HG03469 (cell line): ENCODE measurements around the gene ARHGAP26.

ENCODE experiments used
- ATAC-seq: cut with Tn5 transposase; IDR thresholded peaks from one replicate; pipeline ENCODE4 v1.9.1; 2021; ENCODE audit warnings: mild to moderate bottlenecking, moderate library complexity, moderate number of reproducible peaks; ENCODE audit not compliant: unreplicated experiment

The ARHGAP26 gene

DNA sequence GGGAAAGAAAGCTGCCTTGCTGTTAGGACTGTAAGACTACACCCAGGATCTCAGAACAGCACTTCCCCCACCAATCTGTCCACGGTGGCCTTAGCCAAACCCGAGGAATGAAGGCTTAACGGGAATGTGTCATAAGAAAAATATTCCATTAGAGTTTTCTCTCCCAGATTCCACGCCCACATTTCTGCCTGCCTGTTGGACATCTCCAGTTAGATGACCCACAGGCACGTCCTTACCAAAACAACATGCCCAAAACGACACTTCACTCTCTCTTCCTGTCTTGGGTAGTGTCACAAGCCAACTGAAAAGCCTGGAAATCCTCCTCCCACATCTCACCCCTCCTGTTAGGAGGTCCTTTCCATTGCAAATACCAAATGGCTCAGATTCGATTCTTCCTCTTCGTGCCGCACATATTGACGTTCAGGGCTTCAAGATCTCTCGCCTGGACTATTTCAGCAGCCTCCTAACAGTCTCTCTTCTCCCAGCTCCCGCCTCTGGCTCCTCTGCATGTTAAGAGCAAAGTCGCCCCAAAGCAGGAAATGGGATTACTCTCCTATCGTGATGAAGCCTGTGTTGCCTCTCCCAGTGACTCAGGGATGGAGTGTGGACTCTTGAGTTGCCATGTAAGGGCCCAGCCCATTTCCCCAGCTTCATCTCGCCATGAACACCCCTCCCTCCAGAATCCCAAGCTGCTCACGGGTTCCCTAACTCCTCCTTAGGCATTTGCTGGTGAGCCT lies 474.0 kb downstream of the ARHGAP26 start:
- no peak for ATAC-seq

DNA sequence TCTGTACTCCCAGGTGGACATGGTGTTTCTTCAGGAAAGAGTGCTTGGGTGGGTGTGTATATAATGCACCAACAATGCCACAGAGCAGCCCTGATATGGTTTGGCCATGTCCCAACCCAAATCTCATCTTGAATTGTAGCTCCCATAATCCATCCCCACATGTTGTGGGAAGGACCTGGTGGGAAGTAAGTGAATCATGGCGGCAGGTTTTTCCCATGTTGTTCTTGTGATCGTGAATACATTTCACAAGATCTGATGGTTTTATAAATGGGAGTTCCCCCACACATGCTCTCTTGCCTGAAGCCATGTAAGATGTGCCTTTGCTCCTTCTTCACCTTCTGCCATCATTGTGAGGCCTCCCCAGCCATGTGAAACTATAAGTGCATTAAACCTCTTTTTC lies 474.8 kb downstream of the ARHGAP26 start:
- no peak for ATAC-seq

DNA sequence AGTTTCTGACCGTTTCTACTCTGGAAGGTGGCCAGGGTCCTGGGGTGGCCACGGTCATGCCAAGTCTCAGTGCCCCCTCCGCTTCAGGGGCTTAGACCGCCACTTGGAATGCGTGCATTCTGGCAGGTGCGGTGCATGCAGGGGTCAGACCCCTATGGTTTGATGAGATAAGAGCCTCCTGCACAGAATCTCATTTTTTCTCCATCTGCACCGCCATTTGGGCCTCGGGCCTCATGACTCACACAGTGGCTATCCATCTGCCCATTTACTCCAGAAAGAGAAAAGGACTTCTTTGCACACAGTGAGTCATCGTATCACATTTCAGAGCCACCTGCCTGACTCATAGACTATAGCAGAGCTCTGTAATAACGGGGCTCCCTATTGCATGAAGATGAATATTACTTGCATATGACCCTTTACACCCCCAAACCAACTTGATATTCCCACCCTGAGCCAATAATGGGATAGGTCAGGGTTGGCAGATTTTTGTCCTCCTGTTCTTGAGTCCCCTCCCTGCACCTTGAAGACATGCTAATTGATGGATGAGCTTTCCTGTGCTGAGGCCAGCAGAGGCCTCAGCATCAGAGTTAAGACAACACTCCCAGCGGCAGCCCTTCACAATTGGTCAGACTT lies 475.9 kb downstream of the ARHGAP26 start:
- no peak for ATAC-seq

DNA sequence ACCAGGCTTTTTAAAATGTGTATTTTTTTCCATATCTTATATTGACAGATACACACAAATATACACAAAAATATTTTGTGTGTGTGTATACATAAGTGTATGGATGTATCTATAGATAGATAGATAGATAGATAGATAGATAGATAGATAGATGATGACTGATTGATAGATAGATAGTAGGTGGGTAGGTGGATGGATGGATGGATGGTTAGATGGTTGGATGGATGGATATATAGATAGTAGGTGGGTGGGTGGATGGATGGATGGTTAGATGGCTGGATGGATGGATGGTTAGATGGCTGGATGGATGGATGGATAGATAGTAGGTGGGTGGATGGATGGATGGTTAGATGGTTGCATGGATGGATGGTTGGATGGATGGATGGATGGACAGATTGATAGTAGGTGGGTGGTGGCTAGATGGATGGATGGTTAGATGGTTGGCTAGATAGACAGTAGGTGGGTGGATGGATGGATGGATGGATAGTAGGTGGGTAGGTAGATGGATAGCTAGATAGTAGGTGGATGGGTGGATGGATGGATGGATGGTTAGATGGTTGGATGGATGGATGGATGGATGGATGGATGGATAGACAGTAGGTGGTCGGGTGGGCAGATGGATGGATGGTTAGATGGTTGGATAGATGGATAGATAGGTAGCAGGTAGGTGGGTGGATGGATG lies 477.1 kb downstream of the ARHGAP26 start:
- no peak for ATAC-seq

DNA sequence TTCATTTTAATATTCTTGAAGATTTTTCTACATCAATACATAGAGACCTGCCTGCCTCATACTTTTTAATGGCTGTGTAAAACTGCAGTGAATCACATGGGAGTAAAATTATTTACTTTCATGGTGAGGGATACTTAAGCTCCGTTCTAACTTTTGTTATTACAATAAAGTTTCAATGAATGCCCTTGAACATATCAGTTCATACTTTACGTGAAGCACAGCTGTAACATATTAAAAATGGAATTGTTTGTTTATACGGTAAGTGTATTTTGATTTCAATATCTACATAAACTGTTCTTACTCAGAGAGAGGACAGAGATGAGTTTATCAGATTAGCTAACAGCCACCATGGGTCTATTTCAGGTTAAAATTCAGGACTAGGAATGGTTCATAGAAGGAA lies 478.2 kb downstream of the ARHGAP26 start:
- no peak for ATAC-seq

DNA sequence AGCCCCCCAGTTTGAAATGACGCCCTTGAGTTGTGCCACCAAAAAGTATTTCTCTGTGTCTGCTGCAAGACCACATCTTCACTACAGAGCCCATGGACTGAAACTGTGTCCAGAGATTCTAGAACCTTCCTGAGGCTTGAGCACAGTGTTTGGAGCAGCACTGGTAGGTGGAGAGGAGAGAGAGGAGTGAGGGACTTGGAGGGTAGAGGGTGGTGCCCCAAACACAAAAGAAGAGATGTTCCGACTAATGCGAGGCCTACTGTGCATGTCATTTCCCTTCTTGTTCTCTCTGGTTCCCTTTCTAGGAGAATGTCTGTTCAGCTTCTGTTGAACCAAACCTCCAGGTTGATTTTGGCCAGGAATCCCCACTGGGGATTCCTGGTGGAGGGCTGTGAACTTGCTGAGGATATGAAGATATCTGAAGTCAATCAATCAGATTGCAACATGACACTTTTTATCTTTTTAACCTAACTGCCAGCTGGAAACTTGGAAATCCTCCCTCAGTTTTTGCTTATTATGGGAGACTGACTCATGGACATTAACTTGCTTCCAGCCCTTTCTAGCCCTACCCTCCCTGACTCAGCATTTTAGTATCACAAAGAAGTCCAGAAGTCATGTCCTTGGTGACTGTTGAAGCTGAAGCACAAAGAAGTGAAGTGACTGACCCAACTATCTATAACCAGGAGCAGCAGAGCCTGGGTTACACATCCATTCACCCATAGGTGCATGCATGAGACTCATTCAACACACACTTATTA lies 478.8 kb downstream of the ARHGAP26 start:
- no peak for ATAC-seq

DNA sequence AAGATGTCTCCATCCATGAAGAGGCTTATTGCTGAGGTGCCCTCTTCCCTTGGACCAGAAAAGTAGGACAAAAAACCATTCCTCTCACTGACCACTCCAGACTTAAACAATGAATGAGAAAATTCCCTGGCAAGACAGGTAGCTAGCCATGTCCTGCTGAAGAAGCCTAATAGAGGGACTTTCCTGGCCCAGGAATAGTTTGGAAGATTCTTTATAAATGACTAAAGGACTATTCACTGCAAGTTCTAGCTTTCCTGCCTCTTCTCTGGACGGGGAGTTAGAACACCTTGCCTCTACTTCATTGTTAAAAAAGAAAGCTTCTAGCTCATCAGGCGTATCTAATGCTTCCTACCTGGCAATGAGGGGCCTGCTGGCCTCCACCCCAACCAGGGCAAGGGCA lies 479.7 kb downstream of the ARHGAP26 start:
- no peak for ATAC-seq

DNA sequence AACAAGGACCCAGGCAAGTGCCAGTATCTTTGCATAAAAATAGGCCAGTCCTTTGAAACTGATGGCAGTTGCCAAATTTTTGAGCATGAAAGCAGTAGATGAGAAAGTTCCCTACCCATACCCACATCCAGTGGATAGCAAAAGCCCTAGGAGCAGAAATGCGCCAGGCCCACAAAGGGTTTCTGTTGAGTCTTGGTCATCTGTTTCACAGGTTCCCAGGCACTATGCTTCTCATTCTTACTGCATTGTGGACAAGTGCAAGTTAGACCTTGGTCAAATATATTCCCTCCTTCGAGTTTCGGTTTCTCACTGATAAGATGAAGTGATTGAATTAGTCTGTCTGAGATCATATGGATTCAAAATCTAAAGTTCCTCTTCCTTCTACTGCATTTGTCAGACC lies 481.0 kb downstream of the ARHGAP26 start:
- ATAC-seq: no peak

DNA sequence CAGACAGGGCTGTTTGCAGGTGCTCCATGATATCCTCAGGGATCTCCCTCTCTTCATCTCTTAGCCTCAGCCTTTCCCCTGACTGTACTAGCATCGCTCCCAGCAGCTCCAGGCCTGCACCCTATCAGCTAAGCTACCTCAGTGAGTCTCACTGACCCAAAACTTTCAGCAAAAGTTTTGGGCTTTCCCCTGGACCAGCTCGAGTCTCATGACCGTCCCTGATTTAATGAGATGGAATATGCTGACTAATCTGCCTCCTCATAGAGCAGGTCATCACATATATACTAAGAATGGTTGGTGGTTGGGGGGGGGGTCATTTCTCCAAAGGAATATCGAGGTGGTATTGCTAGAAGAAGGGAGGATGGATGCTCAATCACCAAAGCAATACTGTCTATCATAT lies 481.8 kb downstream of the ARHGAP26 start:
- no peak for ATAC-seq

DNA sequence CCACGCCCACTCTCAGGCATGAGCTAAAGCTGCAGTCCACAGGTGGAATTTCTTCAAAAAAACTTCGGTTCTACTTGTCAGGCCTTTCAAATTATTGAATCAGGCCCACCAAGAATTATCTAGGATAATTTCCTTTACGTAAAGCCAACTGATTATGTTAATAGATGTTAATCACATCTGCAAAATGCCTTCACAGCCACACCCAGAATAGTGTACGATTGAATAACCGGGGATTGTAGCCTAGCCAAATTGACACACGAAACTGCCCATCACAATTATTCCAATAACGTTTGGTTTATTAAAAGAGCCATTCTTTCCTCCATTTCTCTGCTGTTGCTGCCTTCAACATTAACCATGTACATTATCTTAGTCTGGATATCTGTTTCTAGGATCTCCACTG lies 484.6 kb downstream of the ARHGAP26 start:
- ATAC-seq: no peak

DNA sequence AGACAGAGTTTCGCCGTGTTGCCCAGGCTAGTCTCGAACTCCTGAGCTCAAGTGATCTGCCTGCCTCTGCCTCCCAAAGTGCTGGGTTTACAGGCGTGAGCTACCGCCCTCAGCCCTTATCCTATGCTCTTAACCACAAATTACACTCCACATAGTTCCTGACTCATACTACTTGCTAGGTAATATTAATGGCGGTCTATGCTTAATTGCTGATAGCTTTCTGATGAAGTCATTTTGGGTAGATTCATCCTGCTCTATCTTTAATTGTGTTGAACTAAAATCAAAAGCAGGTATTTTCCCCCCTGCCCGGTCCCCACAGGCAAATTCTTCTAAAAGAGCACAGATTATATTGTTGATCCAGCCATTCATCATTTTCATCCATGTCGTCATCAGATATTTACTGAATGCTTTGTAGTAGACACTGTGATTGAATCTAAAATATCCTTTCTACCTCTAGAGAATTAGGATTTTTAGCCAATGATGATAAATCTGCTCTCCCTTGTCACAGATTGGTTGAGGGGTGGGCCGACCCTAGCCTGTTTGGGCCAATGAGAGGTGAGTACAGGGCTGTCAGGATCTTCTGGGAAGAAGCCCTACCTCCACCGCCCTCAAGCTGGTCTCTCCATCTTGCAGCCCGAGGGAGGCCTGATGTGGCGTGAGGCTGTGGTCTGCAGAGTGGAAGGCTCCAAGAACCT lies 488.5 kb downstream of the ARHGAP26 start:
- no peak for ATAC-seq

DNA sequence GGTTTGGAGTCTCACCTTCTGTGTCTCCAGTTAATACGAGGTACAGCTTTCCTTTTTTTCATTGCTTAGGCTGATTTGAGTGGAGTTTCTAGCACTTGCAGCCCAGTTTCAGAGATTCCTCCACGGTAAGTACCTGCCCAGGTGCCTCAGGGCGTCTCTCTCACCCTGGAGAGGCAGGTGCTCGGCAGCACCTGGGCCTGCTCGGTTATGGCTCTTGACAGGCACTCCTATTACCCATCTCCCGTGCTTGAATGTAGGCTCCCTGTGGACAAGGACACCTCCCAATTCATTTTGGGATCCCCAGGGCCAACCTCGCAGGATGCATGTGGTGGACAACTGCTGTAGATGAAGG lies 489.1 kb downstream of the ARHGAP26 start:
- ATAC-seq: no peak

DNA sequence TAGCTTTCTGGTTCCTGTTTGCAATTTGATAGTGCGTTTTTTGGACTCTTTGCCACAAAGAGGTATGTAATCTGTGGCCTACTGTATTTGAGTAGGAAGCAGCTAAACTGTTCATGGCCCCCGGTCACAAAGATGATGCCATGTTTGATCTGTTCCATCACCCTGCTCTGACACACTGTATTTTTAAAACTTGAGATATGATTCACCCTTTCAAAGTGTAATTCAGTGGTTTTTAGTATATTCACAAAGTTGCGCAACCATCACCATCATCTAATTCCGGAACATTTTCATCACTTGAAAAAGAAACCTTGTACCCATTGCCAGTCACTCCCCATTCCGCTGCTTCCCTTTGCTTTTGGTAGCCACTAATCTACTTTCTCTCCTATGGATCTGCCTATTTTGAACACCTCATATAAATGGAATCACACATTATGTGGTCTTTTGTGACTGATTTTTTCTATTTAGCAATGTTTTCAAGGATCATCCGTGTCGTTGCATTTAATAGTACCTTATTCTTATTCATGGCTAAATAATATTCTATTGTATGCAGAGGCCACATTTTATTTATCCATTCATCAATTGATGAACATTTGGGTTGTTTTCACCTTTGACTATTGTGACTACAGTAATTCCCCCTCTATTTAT lies 491.7 kb downstream of the ARHGAP26 start:
- no peak for ATAC-seq

DNA sequence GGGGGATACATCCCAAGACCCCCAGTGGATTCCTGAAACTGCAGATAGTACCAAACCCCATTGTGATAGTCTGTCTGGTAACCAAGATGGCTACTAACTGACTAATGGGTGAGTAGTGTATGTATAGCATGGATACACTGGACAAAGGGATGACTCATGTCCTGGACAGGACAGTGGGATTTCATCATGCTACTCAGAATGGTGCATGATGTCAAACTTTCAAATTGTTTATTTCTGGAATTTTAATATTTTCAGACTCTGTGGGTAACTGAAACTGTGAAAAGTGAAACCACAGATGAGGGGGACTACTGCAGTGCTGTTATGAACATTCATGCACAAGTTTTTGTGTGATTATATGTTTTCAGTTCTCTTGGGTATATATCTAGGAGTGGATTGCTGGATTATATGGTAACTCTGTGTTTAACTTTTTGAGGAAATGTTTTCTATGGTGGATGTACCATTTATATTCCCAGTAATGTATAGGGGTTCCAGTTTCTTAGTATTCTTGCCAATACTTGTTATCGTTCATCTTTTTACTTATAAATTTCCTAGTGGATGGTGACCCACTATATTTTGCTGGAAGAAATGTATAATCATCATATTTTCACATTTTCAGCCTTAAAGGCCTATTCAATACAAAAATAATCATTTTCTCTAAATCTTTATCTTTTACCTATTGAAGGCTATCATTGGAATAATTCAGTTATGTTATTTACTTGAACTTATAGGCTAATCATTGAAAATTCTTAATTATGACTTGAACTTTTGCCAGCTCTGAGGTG lies 492.4 kb downstream of the ARHGAP26 start:
- ATAC-seq: peak; percentile 60

DNA sequence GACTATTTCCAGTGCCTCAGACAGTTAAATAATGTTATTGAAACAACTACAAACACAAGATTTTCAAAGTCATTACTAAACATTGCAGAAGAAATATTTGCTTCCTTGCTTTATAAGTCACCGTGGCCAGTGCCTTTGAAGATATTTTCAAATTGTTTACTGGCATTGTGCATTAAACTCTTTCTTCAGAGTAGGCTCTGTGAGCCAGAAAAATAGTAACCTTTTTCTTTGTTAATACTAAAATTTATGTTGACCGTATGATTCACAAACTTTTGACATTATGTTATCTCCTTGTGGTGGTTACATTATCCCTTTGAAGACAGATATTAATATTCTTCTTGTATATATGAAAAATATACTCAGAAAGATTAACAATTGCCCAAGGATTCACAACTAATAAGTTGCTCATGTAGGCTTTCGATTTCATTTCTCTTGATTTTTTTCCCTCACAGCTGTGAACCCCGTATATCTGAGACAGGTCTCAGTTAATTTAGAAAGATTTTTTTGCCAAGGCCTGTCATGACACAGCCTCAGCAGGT lies 493.2 kb downstream of the ARHGAP26 start:
- ATAC-seq: no peak

DNA sequence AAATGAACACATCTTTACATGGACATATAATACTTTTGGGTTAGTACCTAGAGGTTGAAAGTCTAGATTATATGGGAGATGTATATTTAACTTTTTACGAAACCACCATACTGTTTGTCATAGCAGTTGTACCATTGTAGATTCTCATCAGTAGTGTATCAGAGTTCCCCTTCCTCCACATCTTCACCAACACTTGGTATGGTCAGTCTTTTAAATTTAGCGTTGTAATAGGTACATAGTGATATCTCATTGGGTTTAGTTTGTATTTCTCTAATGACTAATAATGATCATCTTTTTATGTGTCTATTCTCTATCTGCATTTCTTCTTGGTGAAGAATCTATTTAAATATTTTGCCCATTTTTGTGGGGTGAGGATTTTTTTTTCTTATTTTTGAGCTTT lies 495.8 kb downstream of the ARHGAP26 start:
- no peak for ATAC-seq

DNA sequence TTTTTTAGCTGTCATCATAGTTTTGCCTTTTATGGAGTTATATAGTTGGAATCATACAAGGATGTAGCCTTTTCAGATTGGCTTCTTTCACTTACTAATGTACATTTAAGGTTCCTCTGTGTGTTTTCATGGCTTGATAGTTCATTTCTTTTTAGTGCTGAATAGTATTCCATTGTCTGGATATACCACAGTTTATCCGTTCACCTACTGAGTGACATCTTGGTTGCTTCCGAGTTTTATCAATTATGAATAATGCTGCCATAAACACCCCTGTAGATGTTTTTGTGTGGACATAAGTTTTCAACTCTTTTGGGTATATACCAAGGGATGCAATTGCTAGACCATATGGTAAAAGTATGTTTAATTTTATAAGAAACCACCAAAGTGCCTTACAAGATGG lies 497.0 kb downstream of the ARHGAP26 start:
- ATAC-seq: no peak

DNA sequence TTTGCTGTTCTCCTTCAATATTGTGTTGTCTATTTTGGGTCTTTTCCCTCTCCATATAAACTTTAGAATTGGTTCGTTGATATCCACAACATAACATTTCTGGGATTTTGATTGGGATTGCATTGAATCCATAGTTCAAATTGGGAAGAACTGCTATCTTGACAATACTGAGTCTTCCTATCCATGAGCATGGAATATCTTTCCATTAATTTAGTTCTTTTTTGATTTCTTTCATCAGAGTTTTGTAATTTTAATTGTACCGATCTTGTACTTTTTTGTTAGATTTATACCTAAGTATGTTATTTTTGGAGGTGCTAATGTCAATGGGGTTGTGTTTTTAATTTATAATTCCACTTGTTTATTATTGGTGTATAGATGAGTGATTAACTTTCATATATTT lies 498.2 kb downstream of the ARHGAP26 start:
- ATAC-seq: no peak

DNA sequence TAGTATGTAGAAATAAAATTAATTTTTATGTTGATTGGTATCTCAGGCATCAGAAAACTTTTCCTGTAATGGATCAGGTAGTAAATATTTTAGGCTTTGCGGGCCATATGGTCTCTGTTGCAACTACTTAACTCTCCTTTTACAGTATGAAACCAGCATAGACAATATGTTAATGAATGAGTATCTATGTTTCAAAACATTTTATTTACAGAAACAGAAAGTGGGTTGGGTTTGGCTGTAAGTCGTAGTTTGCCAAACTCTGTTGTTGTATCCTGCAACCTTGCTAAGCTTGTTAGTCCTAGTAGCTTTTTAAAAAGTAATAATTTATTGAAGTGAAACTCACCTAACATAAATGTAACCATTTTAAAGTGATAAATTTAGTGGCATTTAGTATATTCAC lies 501.3 kb downstream of the ARHGAP26 start:
- ATAC-seq: no peak
